Chondrocyte (in vitro differentiated cells): Measurements from ENCODE around the gene C2CD4D. TPM values are rescaled to one million over a fixed set of nuclear protein-coding genes. Genes with fewer than 3 reads are reported as not detected.

ENCODE experiments used
- DNase-seq: peaks from one replicate; pipeline ENCODE4 v3.0.0; 2021; ENCODE audit warnings: mixed read lengths, low spot score
- H3K27ac Mint-ChIP-seq: one replicate; pipeline ENCODE4 v1.8.0; 2021; ENCODE audit warnings: mild to moderate bottlenecking, moderate library complexity, mixed read lengths; ENCODE audit not compliant: unreplicated experiment
- H3K27me3 Mint-ChIP-seq: 2 replicates; pipeline ENCODE4 v1.8.0; 2021; ENCODE audit warnings: low read depth, mixed read lengths
- H3K36me3 Mint-ChIP-seq: 2 replicates; pipeline ENCODE4 v1.8.0; 2021; ENCODE audit warnings: low read depth, mixed read lengths
- H3K4me1 Mint-ChIP-seq: 2 replicates; pipeline ENCODE4 v1.8.0; 2021; ENCODE audit warnings: low read depth, mild to moderate bottlenecking, mixed read lengths
- H3K4me3 Mint-ChIP-seq: one replicate; pipeline ENCODE4 v1.8.0; 2021; ENCODE audit warnings: mild to moderate bottlenecking, moderate library complexity, mixed read lengths; ENCODE audit not compliant: unreplicated experiment
- H3K9me3 Mint-ChIP-seq: 2 replicates; pipeline ENCODE4 v1.8.0; 2021; ENCODE audit warnings: low read depth, mixed read lengths
- total RNA-seq: library from RNA; stranded (reverse); gene quantifications from 3 replicates; pipeline ENCODE4 v1.2.1, GENCODE V29; 2021
- TF ChIP-seq, protein P1 (sequence below): fragments of 200-600 bp; sonication (generic); IDR thresholded peaks from 2 replicates; pipeline ENCODE4 v1.5.0; 2021; ENCODE audit warnings: antibody characterized with exemption, mild to moderate bottlenecking, moderate library complexity

C2CD4D gene
- total RNA-seq, 1 donor from 2014 or later: not detected

DNA sequence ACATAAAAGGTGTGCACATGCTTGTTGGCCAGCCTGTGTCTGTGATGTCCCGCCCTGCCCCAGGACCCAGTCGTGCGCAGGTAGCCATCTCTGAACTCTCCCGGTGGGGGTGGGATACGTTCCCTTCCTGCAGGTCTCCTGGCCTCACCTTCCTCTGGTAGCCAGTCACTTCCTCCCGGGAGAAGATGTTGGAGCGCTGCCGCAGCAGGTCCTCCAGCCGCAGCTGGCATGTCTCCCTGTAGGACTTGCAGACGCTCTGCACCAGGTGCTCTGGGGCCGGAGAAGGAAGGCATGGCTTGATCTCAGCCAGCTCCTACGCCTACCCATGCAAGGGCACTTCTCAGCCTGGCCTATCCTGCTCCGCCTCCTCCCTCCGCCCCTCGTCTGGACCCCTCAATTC is 25.2 kb downstream of the C2CD4D start:
- no peak overlapping the region for H3K4me3 Mint-ChIP-seq
- H3K4me1 Mint-ChIP-seq: no peaks in the 10 kb centered on the region
- no peaks in the 10 kb centered on the region for H3K36me3 Mint-ChIP-seq
- H3K27me3 Mint-ChIP-seq: peaks cover 31% of the 10 kb centered on the region
- no peaks in the 10 kb centered on the region for H3K9me3 Mint-ChIP-seq
- TF ChIP-seq, protein P1, sequence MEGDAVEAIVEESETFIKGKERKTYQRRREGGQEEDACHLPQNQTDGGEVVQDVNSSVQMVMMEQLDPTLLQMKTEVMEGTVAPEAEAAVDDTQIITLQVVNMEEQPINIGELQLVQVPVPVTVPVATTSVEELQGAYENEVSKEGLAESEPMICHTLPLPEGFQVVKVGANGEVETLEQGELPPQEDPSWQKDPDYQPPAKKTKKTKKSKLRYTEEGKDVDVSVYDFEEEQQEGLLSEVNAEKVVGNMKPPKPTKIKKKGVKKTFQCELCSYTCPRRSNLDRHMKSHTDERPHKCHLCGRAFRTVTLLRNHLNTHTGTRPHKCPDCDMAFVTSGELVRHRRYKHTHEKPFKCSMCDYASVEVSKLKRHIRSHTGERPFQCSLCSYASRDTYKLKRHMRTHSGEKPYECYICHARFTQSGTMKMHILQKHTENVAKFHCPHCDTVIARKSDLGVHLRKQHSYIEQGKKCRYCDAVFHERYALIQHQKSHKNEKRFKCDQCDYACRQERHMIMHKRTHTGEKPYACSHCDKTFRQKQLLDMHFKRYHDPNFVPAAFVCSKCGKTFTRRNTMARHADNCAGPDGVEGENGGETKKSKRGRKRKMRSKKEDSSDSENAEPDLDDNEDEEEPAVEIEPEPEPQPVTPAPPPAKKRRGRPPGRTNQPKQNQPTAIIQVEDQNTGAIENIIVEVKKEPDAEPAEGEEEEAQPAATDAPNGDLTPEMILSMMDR: no peak
- no peak overlapping the region for H3K27ac Mint-ChIP-seq
- no peak for DNase-seq

DNA sequence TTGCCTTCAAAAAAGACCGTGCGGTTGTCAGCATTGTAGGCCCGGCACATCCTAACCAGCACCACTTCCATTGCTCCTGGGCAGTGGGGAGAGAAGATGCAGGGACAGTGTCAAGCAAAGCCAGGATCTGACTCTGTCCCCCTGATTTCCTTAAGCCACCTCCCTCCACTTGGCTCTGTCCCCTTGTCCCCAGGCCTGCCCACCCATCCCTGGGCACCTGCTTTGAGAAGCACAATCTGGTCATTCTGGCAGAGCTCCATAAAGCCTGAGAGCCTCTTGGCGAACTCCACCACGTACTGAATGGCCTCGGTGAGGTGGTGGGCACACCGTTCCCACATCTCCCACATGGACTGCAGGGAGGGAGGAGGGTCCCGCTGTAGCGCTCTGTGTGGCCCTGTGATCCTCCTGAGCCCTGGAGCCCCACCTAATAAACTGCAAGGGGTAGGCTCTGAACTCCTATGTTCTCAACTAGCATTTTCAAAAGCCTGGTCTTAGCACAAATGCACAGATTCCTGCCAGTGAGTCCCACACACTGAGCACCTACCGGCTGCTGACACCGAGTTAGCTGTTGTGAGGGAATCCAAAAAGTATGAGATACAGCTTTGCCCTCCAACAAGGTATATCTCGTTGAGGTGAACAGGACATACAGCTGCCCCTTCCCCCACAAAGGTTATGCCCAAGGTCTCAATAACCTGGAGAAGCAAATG is 26.2 kb downstream of the C2CD4D start:
- Mint-ChIP-seq H3K27me3 (peaks cover 33% of the 10 kb centered on the region), H3K27ac (no peak overlapping the region), H3K9me3 (no peaks in the 10 kb centered on the region), H3K4me1 (no peaks in the 10 kb centered on the region), H3K4me3 (no peak overlapping the region), H3K36me3 (no peaks in the 10 kb centered on the region)
- TF ChIP-seq, protein P1: no peak
- no peak for DNase-seq

- H3K4me3 Mint-ChIP-seq: no peak overlapping the region
- no peak overlapping the region for H3K27ac Mint-ChIP-seq
- peaks cover 48% of the 10 kb centered on the region for H3K27me3 Mint-ChIP-seq
- H3K4me1 Mint-ChIP-seq: no peaks in the 10 kb centered on the region
- TF ChIP-seq, protein P1: no peak
- H3K36me3 Mint-ChIP-seq: no peaks in the 10 kb centered on the region
- H3K9me3 Mint-ChIP-seq: no peaks in the 10 kb centered on the region
- DNase-seq: no peak
Measured at GRCh38 chr1:151811181-151811580, 28.4 kb downstream of the C2CD4D start.

DNA sequence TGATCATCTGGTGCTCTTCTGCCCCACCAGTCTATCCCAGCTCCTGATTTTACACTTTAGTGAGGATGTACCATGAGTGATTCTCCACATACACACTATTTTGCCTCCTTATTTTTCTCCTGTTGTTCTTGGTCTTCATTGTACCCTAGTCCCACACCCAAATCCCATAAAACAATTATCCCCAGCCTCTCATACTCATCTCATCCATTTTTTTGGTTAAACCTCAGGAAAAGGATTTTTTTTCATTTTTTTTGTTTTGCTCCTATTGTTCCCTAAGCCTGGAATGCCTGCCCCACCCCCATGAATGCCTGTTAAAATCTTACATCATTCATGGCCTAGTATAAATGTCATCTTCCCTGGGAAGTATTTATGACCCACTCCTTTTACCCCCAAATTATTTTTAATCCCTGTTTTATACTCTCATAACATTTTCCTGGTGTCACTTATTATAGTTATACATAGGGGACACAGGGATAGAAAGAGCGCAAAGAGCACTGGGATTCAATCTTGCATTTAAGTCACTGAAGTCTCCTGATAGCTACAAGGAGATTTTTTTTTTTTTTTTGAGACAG is 29.5 kb downstream of the C2CD4D start:
- H3K9me3 Mint-ChIP-seq: no peaks in the 10 kb centered on the region
- TF ChIP-seq, protein P1: no peak
- H3K4me3 Mint-ChIP-seq: no peak overlapping the region
- H3K36me3 Mint-ChIP-seq: no peaks in the 10 kb centered on the region
- peaks cover 54% of the 10 kb centered on the region for H3K27me3 Mint-ChIP-seq
- no peaks in the 10 kb centered on the region for H3K4me1 Mint-ChIP-seq
- no peak overlapping the region for H3K27ac Mint-ChIP-seq
- no peak for DNase-seq

DNA sequence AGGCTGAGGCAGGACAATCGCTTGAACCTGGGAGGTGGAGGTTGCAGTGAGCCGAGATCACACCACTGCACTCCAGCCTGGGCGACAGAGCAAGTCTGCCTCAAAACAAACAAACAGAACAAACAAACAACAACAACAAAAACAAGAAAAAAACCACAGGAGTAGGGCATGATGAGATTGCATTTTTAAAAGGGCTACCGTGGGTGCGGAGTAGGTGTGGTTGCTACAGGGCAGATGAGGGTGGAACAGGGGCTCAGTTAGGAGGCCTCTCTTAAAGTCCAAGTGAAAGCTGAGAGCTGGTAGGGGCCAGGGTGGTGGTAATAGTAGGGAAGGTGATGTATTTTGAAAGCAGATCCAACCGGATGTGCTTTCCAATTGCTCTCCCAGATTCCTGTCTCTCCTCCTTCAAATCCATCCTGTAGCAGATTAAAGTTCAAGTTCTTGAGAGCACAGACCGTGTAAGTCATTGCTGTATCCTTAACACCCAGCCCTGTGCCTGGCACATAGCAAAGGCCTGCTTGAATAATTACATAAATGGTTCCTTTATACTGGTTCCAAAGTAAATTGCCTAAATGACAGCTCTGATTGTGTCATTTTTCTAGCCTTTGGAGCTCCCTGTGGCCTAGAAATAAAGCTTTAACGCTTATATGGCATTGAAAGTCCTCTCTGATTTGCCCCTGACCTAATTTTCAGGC is 30.2 kb downstream of the C2CD4D start:
- H3K27me3 Mint-ChIP-seq: peaks cover 58% of the 10 kb centered on the region
- H3K4me1 Mint-ChIP-seq: no peaks in the 10 kb centered on the region
- no peaks in the 10 kb centered on the region for H3K36me3 Mint-ChIP-seq
- TF ChIP-seq, protein P1: no peak
- H3K4me3 Mint-ChIP-seq: no peak overlapping the region
- DNase-seq: no peak
- H3K27ac Mint-ChIP-seq: no peak overlapping the region
- no peaks in the 10 kb centered on the region for H3K9me3 Mint-ChIP-seq
